Muscle layer of duodenum (tissue), 2 donors: ENCODE measurements around the gene CTSZ.

Source experiments
- H3K27ac ChIP-seq: one replicate; pipeline ENCODE4 v1.7.0; 2013; ENCODE audit warnings: mild to moderate bottlenecking, low read length
- H3K27me3 ChIP-seq: one replicate; pipeline ENCODE4 v1.7.0; 2013; ENCODE audit warnings: low read depth, mild to moderate bottlenecking, control low read depth, low read length
- H3K36me3 ChIP-seq, 2 donors: one replicate each; pipeline ENCODE4 v1.7.0; 2013; ENCODE audit warnings: low read length in 2 of 2, control low read depth in 1 of 2, mild to moderate bottlenecking in 1 of 2; ENCODE audit not compliant: insufficient read depth in 2 of 2, control insufficient read depth in 1 of 2
- H3K4me1 ChIP-seq, 2 donors: one replicate each; pipeline ENCODE4 v1.7.0; 2013; ENCODE audit warnings: low read length in 2 of 2, mild to moderate bottlenecking in 2 of 2, control low read depth in 1 of 2, moderate library complexity in 1 of 2; ENCODE audit not compliant: insufficient read depth in 2 of 2, control insufficient read depth in 1 of 2
- H3K4me3 ChIP-seq, 2 donors: one replicate each; pipeline ENCODE4 v1.7.0; 2013; ENCODE audit warnings: low read length in 2 of 2, low read depth in 1 of 2, mild to moderate bottlenecking in 1 of 2
- H3K9me3 ChIP-seq, 2 donors: one replicate each; pipeline ENCODE4 v1.7.0; 2013; ENCODE audit warnings: low read length in 2 of 2, control low read depth in 1 of 2, mild to moderate bottlenecking in 1 of 2; ENCODE audit not compliant: control insufficient read depth in 1 of 2
- donor health status: healthy.

CTSZ gene

DNA sequence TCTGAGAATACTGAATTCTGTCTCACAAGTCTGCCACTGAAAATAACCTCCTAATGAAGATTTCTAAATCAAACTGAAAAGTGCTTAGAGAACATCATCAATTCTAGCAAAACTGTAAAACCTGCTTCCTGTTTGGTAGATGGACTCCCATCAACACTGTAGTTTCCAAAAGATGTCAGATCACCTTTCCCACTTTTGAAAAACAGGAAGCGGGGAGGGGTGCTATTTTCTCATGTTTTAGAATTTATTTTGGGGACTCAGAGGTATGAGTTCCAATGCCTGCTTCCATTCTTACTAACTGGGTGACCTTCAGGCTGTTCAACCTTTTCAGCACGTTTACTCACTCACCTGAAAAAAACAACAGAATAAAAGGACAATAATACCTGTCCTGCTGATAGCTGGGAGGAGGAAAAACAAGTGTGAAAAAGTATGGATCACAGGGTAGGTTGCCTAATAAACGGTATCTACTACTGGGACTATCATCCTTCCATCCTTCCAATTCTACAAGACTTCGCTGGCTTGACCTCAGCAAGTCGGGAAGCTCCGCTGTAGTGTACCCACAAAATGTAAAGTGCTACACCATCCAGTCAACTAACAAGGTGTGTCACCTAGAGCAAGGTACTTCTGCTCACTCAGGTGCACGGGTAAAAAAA, 24.0 kb upstream of the CTSZ start:
- Histone ChIP-seq H3K4me3 (peak overlapping the region; percentile 85 to 89), H3K9me3 (no peaks in the 10 kb centered on the region), H3K27ac (peak overlapping the region; percentile 78), H3K27me3 (no peaks in the 10 kb centered on the region), H3K4me1 (peaks cover 31 to 50% of the 10 kb centered on the region in 2 donors), H3K36me3 (peaks cover 45 to 50% of the 10 kb centered on the region in 2 donors)

DNA sequence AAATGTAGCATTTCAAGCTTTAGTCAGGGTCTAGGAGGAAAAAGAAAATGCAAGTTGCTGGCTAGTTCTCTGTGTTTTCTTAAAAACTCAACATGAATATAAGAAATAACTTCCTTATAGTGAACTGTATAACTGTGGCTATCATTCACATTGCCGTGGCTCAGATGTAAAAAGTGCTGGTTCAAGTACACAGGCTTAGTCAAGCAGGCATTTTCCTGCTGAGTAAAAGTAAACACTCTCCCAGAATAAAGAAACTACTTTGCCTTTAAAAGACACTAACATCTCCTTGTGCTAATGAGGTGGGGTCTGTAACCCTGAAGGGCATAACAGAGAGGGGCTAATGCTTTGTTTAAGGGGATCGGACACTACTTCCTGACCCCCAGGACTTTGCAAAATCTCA, 21.8 kb upstream of the CTSZ start:
- H3K4me1 ChIP-seq, result peaks cover 31 to 54% of the 10 kb centered on the region in 2 donors
- H3K9me3 ChIP-seq, result no peaks in the 10 kb centered on the region
- peaks cover 48 to 60% of the 10 kb centered on the region in 2 donors for H3K36me3 ChIP-seq
- peak overlapping the region; percentile 40 to 41 for H3K4me3 ChIP-seq
- no peaks in the 10 kb centered on the region for H3K27me3 ChIP-seq
- H3K27ac ChIP-seq, result peak overlapping the region; percentile 10

- peaks cover 58 to 65% of the 10 kb centered on the region in 2 donors for H3K36me3 ChIP-seq
- peaks cover 31 to 54% of the 10 kb centered on the region in 2 donors for H3K4me1 ChIP-seq
- no peaks in the 10 kb centered on the region for H3K27me3 ChIP-seq
- H3K27ac ChIP-seq, result no peak overlapping the region
- no peaks in the 10 kb centered on the region for H3K9me3 ChIP-seq
- no peak overlapping the region for H3K4me3 ChIP-seq
These were observed 20.8 kb upstream of the CTSZ start for GRCh38 chr20:59027741-59028320.

GRCh38 chr20:59026904-59027740, 20.1 kb upstream of the CTSZ start:
- H3K4me3 ChIP-seq, result no peak overlapping the region
- peaks cover 63 to 72% of the 10 kb centered on the region in 2 donors for H3K36me3 ChIP-seq

GRCh38 chr20:59025511-59025910, 18.5 kb upstream of the CTSZ start:
- peaks cover 23 to 43% of the 10 kb centered on the region in 2 donors for H3K4me1 ChIP-seq
- peaks cover 63 to 72% of the 10 kb centered on the region in 2 donors for H3K36me3 ChIP-seq
- H3K27ac ChIP-seq, result no peak overlapping the region
- H3K27me3 ChIP-seq, result no peaks in the 10 kb centered on the region
- H3K4me3 ChIP-seq, result no peak overlapping the region
- no peaks in the 10 kb centered on the region for H3K9me3 ChIP-seq

More at GRCh38 chr20:59026904-59027740, 20.1 kb upstream of the CTSZ start:
- no peaks in the 10 kb centered on the region for H3K27me3 ChIP-seq
- peaks cover 31 to 54% of the 10 kb centered on the region in 2 donors for H3K4me1 ChIP-seq
- no peaks in the 10 kb centered on the region for H3K9me3 ChIP-seq
- no peak overlapping the region for H3K27ac ChIP-seq

DNA sequence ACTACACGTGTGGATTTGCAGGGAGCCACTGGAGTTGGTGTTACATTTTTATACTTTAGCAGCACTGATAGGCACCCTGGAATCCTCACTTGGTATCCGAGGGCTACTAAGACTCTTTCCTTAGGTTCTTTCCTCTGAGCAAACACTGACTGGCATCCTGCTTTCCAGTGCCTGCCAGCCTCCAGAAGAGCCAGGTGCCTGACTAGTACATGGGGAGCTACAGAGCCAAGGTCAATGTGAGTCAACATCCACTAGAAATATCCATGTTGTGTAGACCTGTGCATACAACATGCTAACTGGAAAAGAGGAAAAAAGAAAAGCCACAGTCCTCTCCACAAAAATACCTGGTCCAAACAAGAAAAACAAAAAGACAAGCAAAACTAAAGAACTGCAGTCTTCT, 18.0 kb upstream of the CTSZ start:
- H3K27ac ChIP-seq, result no peak overlapping the region
- peaks cover 23 to 39% of the 10 kb centered on the region in 2 donors for H3K4me1 ChIP-seq
- H3K4me3 ChIP-seq, result no peak overlapping the region
- peaks cover 62 to 70% of the 10 kb centered on the region in 2 donors for H3K36me3 ChIP-seq
- H3K9me3 ChIP-seq, result no peaks in the 10 kb centered on the region
- no peaks in the 10 kb centered on the region for H3K27me3 ChIP-seq

- H3K9me3 ChIP-seq, result no peaks in the 10 kb centered on the region
- no peak overlapping the region for H3K27ac ChIP-seq
- H3K27me3 ChIP-seq, result no peaks in the 10 kb centered on the region
- peaks cover 15 to 29% of the 10 kb centered on the region in 2 donors for H3K4me1 ChIP-seq
- no peak overlapping the region for H3K4me3 ChIP-seq
- peaks cover 54 to 61% of the 10 kb centered on the region in 2 donors for H3K36me3 ChIP-seq
These were observed 17.1 kb upstream of the CTSZ start for GRCh38 chr20:59024111-59024530.

GRCh38 chr20:59023616-59024015, 16.6 kb upstream of the CTSZ start:
- Histone ChIP-seq H3K4me3 (no peak overlapping the region), H3K27ac (no peak overlapping the region), H3K27me3 (no peaks in the 10 kb centered on the region), H3K9me3 (no peaks in the 10 kb centered on the region), H3K36me3 (peaks cover 54 to 56% of the 10 kb centered on the region in 2 donors), H3K4me1 (peaks cover 10 to 24% of the 10 kb centered on the region in 2 donors)

GRCh38 chr20:59022754-59023153, 15.7 kb upstream of the CTSZ start:
- Histone ChIP-seq H3K27me3 (no peaks in the 10 kb centered on the region), H3K27ac (no peak overlapping the region), H3K9me3 (no peaks in the 10 kb centered on the region), H3K36me3 (peaks cover 47 to 48% of the 10 kb centered on the region in 2 donors), H3K4me1 (peaks cover 5 to 15% of the 10 kb centered on the region in 2 donors), H3K4me3 (no peak overlapping the region)

DNA sequence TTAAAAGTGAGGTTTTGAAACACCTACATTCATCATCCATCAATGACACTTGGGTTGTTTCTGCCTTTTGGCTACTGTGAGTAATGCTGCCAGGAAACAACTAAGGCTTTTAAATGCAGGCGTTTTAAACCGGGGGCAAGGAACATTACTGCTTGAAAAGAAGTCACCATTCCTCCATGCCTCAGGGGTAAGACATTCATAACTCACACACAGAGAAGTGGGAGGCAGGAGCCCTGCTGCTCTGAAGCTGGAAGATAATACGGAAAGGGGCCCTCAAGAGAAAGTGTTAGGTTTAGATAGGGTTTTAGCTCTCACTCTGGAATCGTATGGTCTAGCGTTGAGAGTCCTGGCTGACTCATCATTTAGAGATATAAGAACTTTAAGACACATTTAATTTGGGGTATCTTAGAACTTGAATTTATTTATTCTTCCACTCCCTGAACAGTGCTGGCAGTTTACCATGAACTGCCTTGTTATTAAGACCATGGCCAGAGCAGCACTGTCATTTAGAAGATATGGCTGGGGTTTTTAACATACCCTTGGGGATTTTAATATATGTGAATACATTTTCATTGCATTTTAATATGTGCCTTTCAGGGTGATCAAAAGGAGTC, 14.0 kb upstream of the CTSZ start:
- peaks cover 0 to 4% of the 10 kb centered on the region in 2 donors for H3K4me1 ChIP-seq
- H3K9me3 ChIP-seq, result no peaks in the 10 kb centered on the region
- peaks cover 30 to 32% of the 10 kb centered on the region in 2 donors for H3K36me3 ChIP-seq
- H3K27ac ChIP-seq, result no peak overlapping the region
- H3K27me3 ChIP-seq, result no peaks in the 10 kb centered on the region
- no peak overlapping the region for H3K4me3 ChIP-seq

GRCh38 chr20:59019217-59019616, 12.2 kb upstream of the CTSZ start, which contains the start of gene TUBB1:
TUBB1 (plus strand) TSS chr20:59019429; CDS start chr20:59019523, 94 bp downstream.
- no peaks in the 10 kb centered on the region for H3K9me3 ChIP-seq
- no peak within 1 kb of the TSS for H3K27ac ChIP-seq
- H3K36me3 ChIP-seq, result peaks cover 16 to 19% of the 10 kb centered on the region in 2 donors
- no peak within 1 kb of the TSS for H3K4me3 ChIP-seq
- H3K27me3 ChIP-seq, result no peaks in the 10 kb centered on the region
- H3K4me1 ChIP-seq, result no peaks in the 10 kb centered on the region
